AG10803 (cell line): ENCODE results near the gene SH3PXD2A.
"Not testable (repeated sequence)": the region's sequence is repeated elsewhere in the genome, so short reads cannot be mapped to it uniquely, and the experiment has no call there.

Experiments used
- DNase-seq: peaks from one replicate; pipeline ENCODE4 v3.0.0; 2010; ENCODE audit warnings: low read depth
- H3K4me3 ChIP-seq: 2 replicates; pipeline ENCODE4 v1.5.1; 2011; ENCODE audit warnings: mild to moderate bottlenecking, low read length, control low read depth
- TF ChIP-seq, protein P1 (sequence below): conservative IDR thresholded peaks from 2 replicates; pipeline ENCODE4 v1.5.1; 2011; ENCODE audit warnings: mild to moderate bottlenecking, low read length, control low read depth, inconsistent platforms

Gene SH3PXD2A

DNA sequence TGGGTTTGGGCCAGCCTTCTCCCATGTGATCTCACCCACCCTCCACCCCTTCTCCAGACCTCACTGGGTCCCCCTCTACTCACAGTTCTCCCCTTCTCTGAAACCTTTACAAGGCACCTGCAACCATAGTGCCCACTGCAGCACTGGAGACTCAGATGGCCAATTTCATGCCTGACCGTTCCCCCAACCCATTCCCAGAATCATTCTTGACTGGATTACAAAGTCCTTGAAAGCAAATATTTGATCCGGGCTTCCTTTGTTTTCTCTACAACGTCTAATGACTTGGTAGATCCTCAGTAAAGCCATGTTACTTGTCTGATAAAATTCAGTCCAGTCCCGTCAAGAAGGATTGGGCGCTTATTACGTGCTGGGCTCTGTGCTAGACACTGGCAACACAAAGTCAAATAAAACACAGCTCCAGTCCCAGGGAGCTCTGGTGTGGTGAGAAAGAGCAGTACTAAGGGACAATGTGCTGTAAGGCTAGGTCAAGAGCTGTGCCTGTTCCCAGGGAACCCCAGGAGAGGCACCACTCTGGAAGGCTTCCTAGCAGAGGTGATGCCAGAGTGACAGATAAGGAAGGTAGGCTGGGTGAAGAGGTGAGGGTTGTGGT is 36.5 kb downstream of the SH3PXD2A start:
- DNase-seq, result no peak
- no peak overlapping the region for H3K4me3 ChIP-seq
- TF ChIP-seq, protein P1, sequence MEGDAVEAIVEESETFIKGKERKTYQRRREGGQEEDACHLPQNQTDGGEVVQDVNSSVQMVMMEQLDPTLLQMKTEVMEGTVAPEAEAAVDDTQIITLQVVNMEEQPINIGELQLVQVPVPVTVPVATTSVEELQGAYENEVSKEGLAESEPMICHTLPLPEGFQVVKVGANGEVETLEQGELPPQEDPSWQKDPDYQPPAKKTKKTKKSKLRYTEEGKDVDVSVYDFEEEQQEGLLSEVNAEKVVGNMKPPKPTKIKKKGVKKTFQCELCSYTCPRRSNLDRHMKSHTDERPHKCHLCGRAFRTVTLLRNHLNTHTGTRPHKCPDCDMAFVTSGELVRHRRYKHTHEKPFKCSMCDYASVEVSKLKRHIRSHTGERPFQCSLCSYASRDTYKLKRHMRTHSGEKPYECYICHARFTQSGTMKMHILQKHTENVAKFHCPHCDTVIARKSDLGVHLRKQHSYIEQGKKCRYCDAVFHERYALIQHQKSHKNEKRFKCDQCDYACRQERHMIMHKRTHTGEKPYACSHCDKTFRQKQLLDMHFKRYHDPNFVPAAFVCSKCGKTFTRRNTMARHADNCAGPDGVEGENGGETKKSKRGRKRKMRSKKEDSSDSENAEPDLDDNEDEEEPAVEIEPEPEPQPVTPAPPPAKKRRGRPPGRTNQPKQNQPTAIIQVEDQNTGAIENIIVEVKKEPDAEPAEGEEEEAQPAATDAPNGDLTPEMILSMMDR, result no peak

DNA sequence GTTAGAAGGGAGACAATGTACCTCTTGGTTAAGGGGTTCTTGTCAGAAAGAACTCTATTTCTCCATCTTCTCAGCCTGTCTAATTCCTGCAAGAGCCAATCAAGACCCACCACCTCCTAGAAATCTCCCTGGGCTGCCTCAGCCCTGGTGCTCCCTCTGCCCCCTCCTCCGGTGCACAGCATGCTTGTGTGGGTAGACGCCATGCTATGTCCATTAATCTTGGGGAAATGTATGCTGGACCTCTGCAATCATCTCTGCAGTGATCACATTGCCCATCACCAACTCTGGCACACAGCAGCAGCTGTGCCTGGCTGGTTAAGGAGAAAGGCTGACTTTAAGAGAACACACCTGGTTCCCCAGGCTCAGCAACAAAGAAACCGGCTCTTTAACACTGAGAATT is 37.3 kb downstream of the SH3PXD2A start:
- TF ChIP-seq, protein P1, result no peak
- DNase-seq, result no peak
- no peak overlapping the region for H3K4me3 ChIP-seq

DNA sequence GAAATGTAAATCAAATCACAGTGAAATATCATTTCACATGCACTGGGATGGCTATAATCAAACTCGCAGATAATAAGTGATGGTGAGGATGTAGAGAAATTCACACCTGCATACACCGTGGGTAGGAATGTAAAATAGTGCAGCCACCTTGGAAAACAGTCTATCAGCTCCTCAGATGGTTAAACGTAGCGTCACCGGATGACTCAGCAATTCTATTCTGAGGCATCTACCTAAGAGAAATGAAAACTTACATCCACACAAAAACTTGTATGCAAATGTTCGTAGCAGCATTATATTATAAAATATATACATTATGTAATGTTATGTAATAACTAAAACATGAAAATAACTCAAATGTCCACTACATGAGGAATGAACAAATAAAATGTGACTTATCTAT is 38.9 kb downstream of the SH3PXD2A start:
- no peak for DNase-seq
- TF ChIP-seq, protein P1, result no peak
- H3K4me3 ChIP-seq, result no peak overlapping the region

DNA sequence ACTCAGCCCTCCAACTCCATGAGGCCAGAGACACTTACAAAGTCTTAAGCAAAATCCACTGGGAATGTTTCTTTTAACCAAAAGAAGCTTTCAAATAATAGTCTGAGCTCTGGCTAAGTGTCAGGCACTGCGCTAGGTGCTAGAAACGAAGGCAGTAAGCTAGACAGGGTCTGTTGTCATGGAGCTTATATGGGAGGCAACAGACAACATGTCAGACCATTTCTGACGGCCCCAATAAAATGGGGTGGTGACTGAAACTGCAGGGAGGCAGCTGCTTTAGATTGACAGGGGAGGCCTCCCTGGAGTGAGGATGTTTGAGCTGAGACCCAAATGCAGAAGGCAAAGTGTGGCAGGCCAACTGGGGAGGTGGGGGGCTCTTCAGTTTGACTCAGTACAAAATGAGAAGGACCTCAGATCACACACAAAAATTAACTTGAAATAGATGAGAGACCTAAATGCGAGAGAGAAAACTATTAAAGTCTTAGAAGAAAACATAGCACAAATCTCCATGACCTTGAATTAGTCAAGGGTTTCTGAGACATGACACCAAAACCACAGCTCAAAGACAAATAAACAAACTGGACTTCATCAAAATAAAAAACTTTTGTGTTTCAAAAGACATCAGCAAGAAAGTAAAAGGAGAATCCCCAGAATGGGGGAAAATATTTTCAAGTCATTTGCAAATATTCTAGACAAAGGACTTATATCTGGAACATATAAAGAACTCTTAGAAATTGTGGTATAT is 40.6 kb downstream of the SH3PXD2A start:
- H3K4me3 ChIP-seq, result no peak overlapping the region
- no peak for DNase-seq
- TF ChIP-seq, protein P1, result no peak

DNA sequence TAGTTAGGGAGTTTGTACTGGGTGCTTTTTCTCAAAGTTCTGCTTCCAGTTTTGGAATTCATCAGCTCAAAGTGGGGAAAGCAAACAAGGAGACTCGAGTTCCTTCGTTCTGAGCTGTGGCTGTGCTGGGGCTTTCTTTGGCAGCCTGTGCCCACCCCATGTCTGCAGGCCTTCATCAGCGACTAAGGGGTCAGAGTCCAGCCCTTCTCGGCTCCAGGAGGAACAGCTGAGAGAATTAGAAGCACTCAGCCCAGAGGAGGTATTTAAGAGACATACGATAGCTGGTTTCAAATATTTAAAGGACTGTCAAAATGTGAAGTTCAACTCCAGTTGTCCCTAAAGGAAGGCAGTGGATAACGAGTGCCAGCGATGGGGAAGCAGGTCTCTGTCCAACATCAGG is 41.3 kb downstream of the SH3PXD2A start:
- H3K4me3 ChIP-seq, result no peak overlapping the region
- no peak for DNase-seq
- TF ChIP-seq, protein P1, result no peak

DNA sequence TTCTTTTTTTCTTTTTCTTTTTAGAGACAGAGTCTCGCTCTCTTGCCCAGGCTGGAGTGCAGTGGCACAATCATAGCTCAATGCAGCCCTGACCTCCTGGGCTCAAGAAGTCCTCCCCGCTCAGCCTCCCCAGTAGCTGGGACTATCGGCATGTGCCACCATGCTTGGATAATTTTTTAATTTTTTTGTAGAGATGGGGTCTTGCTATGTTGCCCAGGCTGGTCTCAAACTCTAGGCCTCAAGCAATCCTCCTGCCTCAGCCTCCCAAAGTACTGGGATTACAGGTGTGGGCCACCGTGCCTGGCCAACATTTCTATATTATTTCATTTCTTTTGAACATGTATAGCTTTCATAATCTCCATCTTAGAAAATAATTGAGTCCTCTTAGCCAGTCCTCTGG is 42.1 kb downstream of the SH3PXD2A start:
- not testable (repeated sequence) for DNase-seq, H3K4me3 ChIP-seq

DNA sequence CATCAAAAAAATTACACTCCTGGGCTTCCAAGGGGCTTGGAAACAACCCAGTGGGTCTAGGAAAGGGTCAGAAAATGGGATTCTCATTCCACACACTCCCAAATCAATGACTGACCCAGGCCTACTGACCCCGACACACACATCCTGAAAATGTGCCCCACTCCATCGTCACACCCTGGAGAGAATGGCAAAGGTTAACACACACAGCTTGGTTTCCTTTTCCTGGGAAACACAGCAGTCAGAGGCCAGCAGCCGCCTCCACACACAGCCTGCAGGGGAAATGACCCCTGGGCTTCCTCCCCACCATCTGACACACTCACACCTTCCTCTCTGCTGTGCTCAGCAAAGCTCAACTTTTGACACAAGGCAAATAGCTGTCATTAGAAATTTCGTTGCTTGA is 42.9 kb downstream of the SH3PXD2A start:
- no peak for DNase-seq
- TF ChIP-seq, protein P1, result no peak
- no peak overlapping the region for H3K4me3 ChIP-seq
